Prostate gland (tissue), 2 donors: ENCODE results near the gene TRAF7. TPM values are rescaled to one million over a fixed set of nuclear protein-coding genes. Genes with fewer than 3 reads are reported as not detected.

ENCODE experiments used
- DNase-seq: peaks from one replicate; pipeline ENCODE4 v3.0.0-alpha.2; 2019; ENCODE audit warnings: low spot score
- H3K27ac ChIP-seq, 2 donors: fragments of 200-600 bp; sonication (generic); 2 replicates each; pipeline ENCODE4 v1.5.1; 2017 to 2019
- H3K27me3 ChIP-seq: fragments of 200-600 bp; sonication (generic); replicated peaks from 2 replicates; pipeline ENCODE4 v1.5.1; 2019; ENCODE audit not compliant: insufficient read depth
- H3K36me3 ChIP-seq, 2 donors: fragments of 200-600 bp; sonication (generic); 1 replicate in 1 of 2; 2 replicates in 1 of 2; pipeline versions ENCODE4 v1.5.1 to v1.8.1; 2017 to 2019
- H3K4me1 ChIP-seq: fragments of 200-600 bp; sonication (generic); replicated peaks from 2 replicates; pipeline ENCODE4 v1.5.1; 2019
- H3K4me3 ChIP-seq, 2 donors: fragments of 200-600 bp; sonication (generic); 2 replicates each; pipeline ENCODE4 v1.5.1; 2017 to 2019
- H3K9me3 ChIP-seq: fragments of 200-600 bp; sonication (generic); 2 replicates; pipeline ENCODE4 v1.5.1; 2017
- CTCF ChIP-seq, 4 experiments: fragments of 200-600 bp in 2 of 4; fragments of 450-650 bp in 2 of 4; sonication (generic) in 2 of 4; IDR thresholded peaks; 1 replicate in 3 of 4; 2 replicates in 1 of 4; pipeline ENCODE4 v1.5.1; 2016 to 2019; ENCODE audit warnings: antibody characterized with exemption in 4 of 4, mild to moderate bottlenecking in 2 of 4, moderate library complexity in 2 of 4
- POLR2A ChIP-seq: fragments of 450-650 bp; IDR thresholded peaks from one replicate; pipeline ENCODE4 v1.6.1; 2016; ENCODE audit warnings: antibody characterized with exemption, mild to moderate bottlenecking
- POLR2AphosphoS5 ChIP-seq: sonication (generic); formaldehyde crosslinking; IDR thresholded peaks from one replicate; pipeline ENCODE4 v1.6.1; 2017; ENCODE audit warnings: antibody characterized with exemption
- WGBS: methylation state at CpG from one replicate; pipeline ENCODE4 v1.1.5; 2018; 5-methylcytosine and 5-hydroxymethylcytosine counted together
- intact Hi-C: fragments of 100-400 bp; cut with DNase I; formaldehyde crosslinking; loops from one replicate; pipeline ENCODE4 v1.14.2; 2022
- total RNA-seq, 2 donors: library from RNA; depleted of rRNA; stranded (reverse); fragments of >200 nt; gene quantifications; one replicate each; pipeline ENCODE4 v1.1.0, GENCODE V29; 2016

TRAF7 gene
- total RNA-seq, 2 donors from 2014 or later, result 40.0 to 51.5 TPM

- peaks cover 37% of the 10 kb centered on the region for H3K4me1 ChIP-seq
- 65% methylated on average over 13 of the region's 13 CpGs for WGBS
- intact Hi-C loops, result no loop called here
- peak overlapping the region; percentile 26 to 36 for H3K27ac ChIP-seq
- no peak overlapping the region for H3K4me3 ChIP-seq
- no peak for DNase-seq
- no peaks in the 10 kb centered on the region for H3K27me3 ChIP-seq
- no peak for TF ChIP-seq POLR2AphosphoS5
- TF ChIP-seq CTCF (IDR thresholded peaks at IDR 0.05), result no peak
- TF ChIP-seq POLR2A, result no peak
- H3K36me3 ChIP-seq, result no peaks in the 10 kb centered on the region
- no peaks in the 10 kb centered on the region for H3K9me3 ChIP-seq
Measured at GRCh38 chr16:2151188-2152091, 4.1 kb upstream of the TRAF7 start.

DNA sequence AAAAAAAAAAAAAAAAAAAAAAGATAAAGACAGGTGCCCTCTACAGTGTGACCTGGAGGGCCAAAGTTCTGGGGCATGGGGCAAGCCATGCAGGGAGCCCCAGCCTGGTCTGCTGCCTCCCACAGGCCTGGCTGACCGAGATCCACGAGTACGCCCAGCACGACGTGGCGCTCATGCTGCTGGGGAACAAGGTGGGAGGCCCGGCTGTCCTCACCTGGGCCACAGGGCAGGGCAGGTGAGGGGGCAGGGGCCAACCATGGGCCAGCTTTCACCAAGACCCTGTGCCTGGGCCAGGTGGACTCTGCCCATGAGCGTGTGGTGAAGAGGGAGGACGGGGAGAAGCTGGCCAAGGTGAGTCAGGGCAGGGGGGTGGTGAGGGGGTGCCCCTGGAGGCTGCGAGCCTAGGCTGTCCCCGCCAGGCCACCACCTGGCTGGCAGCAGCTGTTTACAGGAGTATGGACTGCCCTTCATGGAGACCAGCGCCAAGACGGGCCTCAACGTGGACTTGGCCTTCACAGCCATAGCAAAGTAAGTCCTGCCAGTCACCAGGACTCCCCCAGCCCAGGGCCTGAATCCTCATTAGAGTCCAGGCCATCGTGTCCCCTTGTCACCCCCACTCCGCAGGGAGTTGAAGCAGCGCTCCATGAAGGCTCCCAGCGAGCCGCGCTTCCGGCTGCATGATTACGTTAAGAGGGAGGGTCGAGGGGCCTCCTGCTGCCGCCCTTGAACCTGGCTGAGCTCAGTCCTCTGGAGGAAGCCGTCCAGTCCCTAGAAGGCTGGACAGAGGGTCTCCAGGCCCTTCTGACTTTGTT is 2.7 kb upstream of the TRAF7 start:
- TF ChIP-seq CTCF (IDR thresholded peaks at IDR 0.05) (no peak), POLR2AphosphoS5 (no peak), POLR2A (no peak)
- 24% methylated on average over 21 of the region's 25 CpGs for WGBS
- DNase-seq, result no peak

DNA sequence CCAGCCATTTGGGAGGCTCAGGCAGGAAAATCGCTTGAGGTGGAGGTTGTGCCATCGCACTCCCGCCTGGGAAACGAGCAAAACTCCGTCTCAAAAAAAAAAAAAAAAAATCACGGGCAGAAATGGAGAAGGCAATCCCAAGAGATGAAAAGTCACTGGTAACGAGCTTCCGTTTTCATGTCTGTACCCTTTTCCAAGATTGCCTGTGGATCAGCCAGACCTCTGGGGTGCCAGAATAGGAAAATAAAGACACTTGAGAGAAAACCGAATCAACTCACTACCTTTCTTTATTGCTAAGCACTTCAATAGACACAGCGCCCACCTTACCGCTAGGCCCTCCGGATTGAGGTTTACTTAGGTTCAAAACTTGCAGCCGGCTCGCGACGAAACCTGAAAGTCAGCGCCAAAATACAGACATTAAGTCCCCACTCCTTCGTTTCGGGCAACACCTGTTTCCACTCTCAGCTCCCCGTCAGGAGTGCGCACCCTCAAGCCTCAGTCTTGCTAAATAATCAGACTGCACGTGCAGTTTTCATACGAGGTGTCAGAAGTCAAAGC is 970 bp upstream of the TRAF7 start:
- TF ChIP-seq POLR2AphosphoS5, result no peak
- TF ChIP-seq CTCF (IDR thresholded peaks at IDR 0.05), result no peak
- no peak for TF ChIP-seq POLR2A
- intact Hi-C loops, result loop anchor here (5.0 kb wide), 1 partner anchor 98 kb away; the partner anchor contains the start of gene ECI1
- no peak for DNase-seq
- 1% methylated on average over 23 of the region's 23 CpGs for WGBS
- Histone ChIP-seq H3K27me3 (no peaks in the 10 kb centered on the region), H3K4me3 (peak overlapping the region; percentile 72 to 87), H3K9me3 (no peaks in the 10 kb centered on the region), H3K4me1 (peaks cover 33% of the 10 kb centered on the region), H3K27ac (peak overlapping the region; percentile 76 to 79), H3K36me3 (no peaks in the 10 kb centered on the region)

More for the DNA sequence above, 2.7 kb upstream of the TRAF7 start:
- H3K4me3 ChIP-seq, result peak overlapping the region; percentile 72 to 87
- no peaks in the 10 kb centered on the region for H3K27me3 ChIP-seq
- peaks cover 40% of the 10 kb centered on the region for H3K4me1 ChIP-seq
- no peaks in the 10 kb centered on the region for H3K36me3 ChIP-seq
- H3K27ac ChIP-seq, result peak overlapping the region; percentile 76 to 79
- H3K9me3 ChIP-seq, result no peaks in the 10 kb centered on the region
- intact Hi-C loops, result no loop called here

GRCh38 chr16:2155977-2156848 is 631 bp downstream of the TRAF7 start:
- peak overlapping the region; percentile 42 to 78 for H3K27ac ChIP-seq
- no peak for TF ChIP-seq POLR2AphosphoS5
- H3K27me3 ChIP-seq, result no peaks in the 10 kb centered on the region
- peaks cover 28% of the 10 kb centered on the region for H3K4me1 ChIP-seq
- 3% methylated on average over 39 of the region's 47 CpGs for WGBS
- no peaks in the 10 kb centered on the region for H3K36me3 ChIP-seq
- H3K9me3 ChIP-seq, result no peaks in the 10 kb centered on the region
- intact Hi-C loops, result loop anchor here (5.0 kb wide), 1 partner anchor 96 kb away; the partner anchor contains the start of gene ECI1
- H3K4me3 ChIP-seq, result peak overlapping the region; percentile 66 to 87
- DNase-seq, result no peak
